SK-N-SH (cell line): Measurements from ENCODE around the gene ASAP2. TPM values are rescaled to one million over a fixed set of nuclear protein-coding genes. Genes with fewer than 3 reads are reported as not detected.

Experiments used
- CTCF ChIA-PET: fragments of 300-600, 350-600 bp; formaldehyde crosslinking; extraction: SDS; loops from one replicate; lab custom pipeline; 2021; lab: Yijun Ruan, JAX
- POLR2A ChIA-PET: fragments of 350-600 bp; sonication (Branson Sonifier 250); formaldehyde crosslinking; extraction: SDS; loops from one replicate; lab custom pipeline; 2020; ENCODE audit warnings: antibody characterized with exemption, inconsistent platforms; lab: Yijun Ruan, JAX
- DNase-seq: peaks from one replicate; pipeline ENCODE4 v3.0.0; 2012
- H2AFZ ChIP-seq: fragments of 200-600 bp; sonication (generic); 2 replicates; pipeline ENCODE4 v1.8.1; 2016; ENCODE audit warnings: antibody characterized with exemption, mild to moderate bottlenecking, low read depth
- H3F3A ChIP-seq: fragments of 200-600 bp; sonication (generic); replicated peaks from 2 replicates; pipeline ENCODE3; 2016; ENCODE audit warnings: antibody characterized with exemption, mild to moderate bottlenecking; ENCODE audit not compliant: insufficient read depth
- H3K27ac ChIP-seq, 2 experiments: fragments of 200-500 bp in 1 of 2; fragments of 200-600 bp in 1 of 2; sonication (Bioruptor generic) in 1 of 2; sonication (generic), shearing (Covaris generic) in 1 of 2; 2 replicates each; pipeline versions ENCODE4 v1.5.1 to v1.6.1; 2014 to 2016; ENCODE audit warnings: low read depth in 2 of 2, inconsistent platforms in 1 of 2, low read length in 1 of 2, mild to moderate bottlenecking in 1 of 2, mixed read lengths in 1 of 2
- H3K27me3 ChIP-seq: fragments of 200-600 bp; sonication (generic), shearing (Covaris generic); 2 replicates; pipeline ENCODE4 v1.6.1; 2016; ENCODE audit warnings: mixed run types; ENCODE audit not compliant: insufficient read depth
- H3K36me3 ChIP-seq, 2 experiments: fragments of 200-500 bp in 1 of 2; fragments of 200-600 bp in 1 of 2; sonication (Bioruptor generic) in 1 of 2; sonication (generic) in 1 of 2; replicated peaks in 1 of 2; 2 replicates each; pipeline versions ENCODE3 to v1.5.1; 2014 to 2016; ENCODE audit warnings: low read length in 1 of 2, mild to moderate bottlenecking in 1 of 2; ENCODE audit not compliant: insufficient read depth in 2 of 2, control insufficient read depth in 1 of 2
- H3K4me1 ChIP-seq, 2 experiments: fragments of 200-500 bp in 1 of 2; fragments of 200-600 bp in 1 of 2; sonication (Bioruptor generic) in 1 of 2; sonication (generic), shearing (Covaris generic) in 1 of 2; 2 replicates each; pipeline versions ENCODE4 v1.5.1 to v1.6.1; 2014 to 2016; ENCODE audit warnings: low read depth in 1 of 2, low read length in 1 of 2, mixed run types in 1 of 2; ENCODE audit not compliant: insufficient read depth in 2 of 2, control insufficient read depth in 1 of 2
- H3K4me2 ChIP-seq: fragments of 200-600 bp; sonication (generic), shearing (Covaris generic); 2 replicates; pipeline ENCODE4 v1.6.1; 2017; ENCODE audit warnings: mixed run types
- H3K4me3 ChIP-seq, 2 experiments: fragments of 200-500 bp in 1 of 2; fragments of 200-600 bp in 1 of 2; sonication (Bioruptor generic) in 1 of 2; sonication (generic), shearing (Covaris generic) in 1 of 2; 2 replicates each; pipeline versions ENCODE4 v1.5.1 to v1.8.1; 2014 to 2016; ENCODE audit warnings: low read depth in 2 of 2, inconsistent platforms in 1 of 2, low read length in 1 of 2, mild to moderate bottlenecking in 1 of 2, mixed read lengths in 1 of 2, moderate library complexity in 1 of 2
- H3K79me2 ChIP-seq: fragments of 200-600 bp; sonication (generic); 2 replicates; pipeline ENCODE4 v1.8.1; 2017; ENCODE audit warnings: mild to moderate bottlenecking; ENCODE audit not compliant: insufficient read depth
- H3K9ac ChIP-seq: fragments of 200-600 bp; sonication (generic); 2 replicates; pipeline ENCODE4 v1.6.1; 2017; ENCODE audit warnings: mixed run types
- H3K9me2 ChIP-seq: fragments of 200-600 bp; sonication (generic); 2 replicates; pipeline ENCODE4 v1.6.1; 2017; ENCODE audit warnings: mixed run types
- H3K9me3 ChIP-seq: fragments of 200-600 bp; sonication (generic); 2 replicates; pipeline ENCODE4 v1.6.1; 2017; ENCODE audit warnings: mixed run types, mild to moderate bottlenecking, moderate library complexity
- H4K20me1 ChIP-seq: fragments of 200-600 bp; sonication (generic); 2 replicates; pipeline ENCODE4 v1.6.1; 2017; ENCODE audit warnings: mild to moderate bottlenecking, mixed run types; ENCODE audit not compliant: insufficient read depth
- CHD2 ChIP-seq: fragments of 150-350 bp; IDR thresholded peaks from 2 replicates; pipeline ENCODE4 v1.6.1; 2018; ENCODE audit warnings: low read length; ENCODE audit not compliant: partially characterized antibody
- EP300 ChIP-seq, 2 experiments: IDR thresholded peaks; 2 replicates each; pipeline versions ENCODE4 v1.4.0 to v1.6.1; 2012; ENCODE audit warnings: borderline replicate concordance in 1 of 2, low read depth in 1 of 2, low read length in 1 of 2
- FOXJ3 ChIP-seq: sonication (generic); formaldehyde crosslinking; IDR thresholded peaks from 2 replicates; pipeline ENCODE4 v1.5.1; 2020; ENCODE audit warnings: mild to moderate bottlenecking, missing genetic modification reagents
- GABPA ChIP-seq: IDR thresholded peaks from 2 replicates; pipeline ENCODE4 v1.4.0; 2012; ENCODE audit warnings: low read depth, mild to moderate bottlenecking
- IRF3 ChIP-seq: fragments of 150-350 bp; IDR thresholded peaks from 2 replicates; pipeline ENCODE4 v1.6.1; 2016; ENCODE audit warnings: mild to moderate bottlenecking, low read depth, low read length
- MEF2A ChIP-seq: IDR thresholded peaks from 2 replicates; pipeline ENCODE4 v1.4.0; 2012; ENCODE audit warnings: low read depth, borderline replicate concordance
- NFIC ChIP-seq: IDR thresholded peaks from 2 replicates; pipeline ENCODE4 v1.4.0; 2012; ENCODE audit warnings: borderline replicate concordance
- NRF1 ChIP-seq: IDR thresholded peaks from 2 replicates; pipeline ENCODE4 v1.6.1; 2012; ENCODE audit warnings: low read depth, mild to moderate bottlenecking, low read length
- PBX3 ChIP-seq: IDR thresholded peaks from 2 replicates; pipeline ENCODE4; 2012
- RAD21 ChIP-seq: IDR thresholded peaks from 2 replicates; pipeline ENCODE4 v1.6.1; 2012; ENCODE audit warnings: mild to moderate bottlenecking, low read length
- RCOR1 ChIP-seq: fragments of 150-350 bp; IDR thresholded peaks from 2 replicates; pipeline ENCODE4 v1.6.1; 2017; ENCODE audit warnings: antibody characterized with exemption, low read length
- SIN3A ChIP-seq: IDR thresholded peaks from 2 replicates; pipeline ENCODE4 v1.6.1; 2012; ENCODE audit warnings: low read depth, mild to moderate bottlenecking, low read length, moderate library complexity, borderline replicate concordance
- SMC3 ChIP-seq: IDR thresholded peaks from 2 replicates; pipeline ENCODE4 v1.6.1; 2012; ENCODE audit warnings: low read depth, low read length, improper control_type of control experiment
- TEAD4 ChIP-seq: IDR thresholded peaks from 2 replicates; pipeline ENCODE4 v1.4.0; 2012; ENCODE audit warnings: mild to moderate bottlenecking, borderline replicate concordance; ENCODE audit not compliant: insufficient read depth
- USF2 ChIP-seq: fragments of 150-350 bp; IDR thresholded peaks from 2 replicates; pipeline ENCODE4 v1.6.1; 2017; ENCODE audit warnings: antibody characterized with exemption, low read length, low read depth, borderline replicate concordance
- WGBS: methylation state at CpG from one replicate; pipeline ENCODE4 v1.1.6; 2017; ENCODE audit warnings: low lambda C conversion rate; 5-methylcytosine and 5-hydroxymethylcytosine counted together
- polyA plus RNA-seq, 3 experiments: library from polyadenylated mRNA; depleted of rRNA; stranded (reverse); fragments of >200 nt; gene quantifications; 2 replicates each; pipeline ENCODE4 v1.2.3, GENCODE V29; 2012

The ASAP2 gene
- polyA plus RNA-seq, 1 of the 3 experiments (the other 2 are of a cell fraction): 37.9 TPM

GRCh38 chr2:9347411-9347881, 140.8 kb downstream of the ASAP2 start:
- Histone ChIP-seq H3K9me2 (no peaks in the 10 kb centered on the region), H3K4me3 (no peak overlapping the region), H3K27ac (no peak overlapping the region), H3K4me1 (no peaks in the 10 kb centered on the region; a peak in 1 of 4 replicates), H3K4me2 (no peak overlapping the region), H3K9ac (no peak overlapping the region), H3K79me2 (peaks cover 5% of the 10 kb centered on the region; the same call in 1 of the 2 replicates), H3K27me3 (no peaks in the 10 kb centered on the region), H2AFZ (no peak overlapping the region), H3K36me3 (peaks cover 72 to 89% of the 10 kb centered on the region in 2 experiments), H4K20me1 (no peaks in the 10 kb centered on the region), H3F3A (no peaks in the 10 kb centered on the region), H3K9me3 (no peaks in the 10 kb centered on the region)
- ChIA-PET CTCF (interaction anchor here (1.0 to 1.7 kb wide), 4 partner anchors 11 to 474 kb away, joined by 4 to 6 read pairs (median 4); no protein-coding TSS in a partner anchor), POLR2A (no interaction called here)
- no peak for DNase-seq
- WGBS: 91% methylated on average over 6 of the region's 6 CpGs
- TF ChIP-seq SMC3 (no peak), TEAD4 (no peak), SIN3A (no peak), FOXJ3 (CRISPR knock-in tag) (no peak)

- H3F3A ChIP-seq: peaks cover 5% of the 10 kb centered on the region
- DNase-seq: no peak
- H3K9me2 ChIP-seq: no peaks in the 10 kb centered on the region
- no peak for TF ChIP-seq MEF2A
- no peak for TF ChIP-seq CHD2
- no peak for TF ChIP-seq USF2
- TF ChIP-seq RAD21: no peak
- no peak for TF ChIP-seq NRF1
- no peak for TF ChIP-seq PBX3
- TF ChIP-seq NFIC: no peak
- no peak for TF ChIP-seq FOXJ3 (CRISPR knock-in tag)
- no peak for TF ChIP-seq EP300 (IDR thresholded peaks at IDR 0.05; ENCODE audit: borderline replicate concordance in 1 of 2, low read depth in 1 of 2, low read length in 1 of 2)
- no peak for TF ChIP-seq SIN3A
- no peak for TF ChIP-seq GABPA
- no peak for TF ChIP-seq RCOR1
- TF ChIP-seq IRF3: no peak
- H3K4me1 ChIP-seq: no peaks in the 10 kb centered on the region
- H3K4me3 ChIP-seq: no peak overlapping the region
- WGBS: 94% methylated on average over 12 of the region's 12 CpGs
- no peak overlapping the region for H3K9ac ChIP-seq
- peaks cover 3% of the 10 kb centered on the region; the same call in 1 of the 2 replicates for H3K79me2 ChIP-seq
- H3K9me3 ChIP-seq: no peaks in the 10 kb centered on the region
- H3K36me3 ChIP-seq: peaks cover 89 to 92% of the 10 kb centered on the region in 2 experiments
- CTCF ChIA-PET: interaction anchor here (1.2 to 4.2 kb wide), 3 partner anchors 16 to 212 kb away, joined by 4 to 18 read pairs (median 4); no protein-coding TSS in a partner anchor
- no peak overlapping the region for H3K4me2 ChIP-seq
- no peaks in the 10 kb centered on the region for H3K27me3 ChIP-seq
- POLR2A ChIA-PET: no interaction called here
- H3K27ac ChIP-seq: no peak overlapping the region
- no peak overlapping the region for H2AFZ ChIP-seq
- H4K20me1 ChIP-seq: no peaks in the 10 kb centered on the region
Observed at GRCh38 chr2:9354318-9354717, 147.7 kb downstream of the ASAP2 start.
